Measurements from ENCODE around the gene LRRC36.

LRRC36 gene

GRCh38 chr16:67423015-67423414, 96.4 kb downstream of the LRRC36 start:
- no peak for DNase-seq

DNA sequence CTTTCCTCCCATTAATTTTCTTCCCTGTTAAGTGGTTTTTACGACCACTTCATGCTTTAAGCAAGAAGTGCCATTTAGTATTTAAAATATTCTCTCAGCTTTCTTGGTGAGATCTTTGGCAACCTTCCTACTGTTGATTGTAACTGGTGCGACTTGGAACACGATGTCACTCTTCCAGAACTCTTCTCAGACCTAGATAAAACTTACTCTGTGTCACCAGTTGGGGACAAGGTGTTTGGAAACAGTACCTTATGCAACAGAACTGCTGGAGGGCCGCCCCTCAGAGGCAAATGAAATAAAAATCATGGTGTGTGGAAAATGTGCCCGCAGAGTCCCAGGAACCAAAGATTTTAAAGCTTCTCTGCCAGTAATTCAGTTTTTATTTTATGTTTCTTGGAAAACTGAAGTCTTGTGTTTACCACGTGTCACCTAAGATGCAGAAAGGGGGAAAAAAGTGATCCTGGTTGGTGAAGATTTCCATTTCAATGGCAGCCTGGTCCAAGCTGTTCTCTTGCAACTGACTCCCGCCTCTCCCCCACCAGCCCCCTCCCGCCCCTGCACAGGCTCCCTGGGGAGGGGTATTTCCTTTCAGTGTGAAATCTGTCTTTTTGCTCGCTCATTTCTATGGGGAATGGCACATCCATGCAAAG, 97.1 kb downstream of the LRRC36 start:
- peak in 1 of 51 donors; percentile 17 for DNase-seq

DNA sequence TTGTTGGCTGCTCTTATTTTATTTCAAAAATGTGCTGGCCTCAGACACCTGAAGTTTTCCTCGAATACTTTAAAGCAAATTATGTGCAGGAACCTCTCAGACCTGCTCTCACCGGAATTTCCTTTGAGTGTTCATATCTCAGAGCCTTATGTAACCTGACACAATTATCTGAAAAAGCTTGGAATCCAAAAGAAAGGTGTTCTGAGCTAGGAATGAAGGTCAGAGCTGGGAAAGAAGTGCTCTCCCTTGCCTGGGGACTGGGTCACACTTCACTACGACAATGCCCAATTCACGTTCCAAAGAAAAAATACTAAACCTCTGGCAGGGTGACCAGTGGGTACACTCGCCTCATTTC, 97.6 kb downstream of the LRRC36 start:
- DNase-seq: no peak

DNA sequence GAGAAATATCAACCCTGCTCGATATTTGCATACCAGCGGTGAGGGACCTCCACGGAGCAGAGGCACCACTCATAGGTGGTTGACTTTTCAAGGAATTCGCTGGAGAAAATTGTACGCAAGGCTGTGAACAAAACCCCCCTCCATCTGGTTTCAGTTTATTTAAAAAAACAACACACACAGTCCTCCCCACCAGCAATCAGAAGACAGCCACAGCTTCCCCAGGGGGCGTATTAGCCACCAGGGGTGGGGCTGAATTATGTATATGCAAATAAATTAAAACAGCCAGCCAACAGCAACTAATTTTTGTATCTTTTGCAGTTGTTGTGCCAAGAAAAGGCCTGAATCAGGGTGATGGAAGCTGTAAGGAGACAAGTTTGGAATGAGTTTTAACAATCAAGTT, 98.4 kb downstream of the LRRC36 start:
- DNase-seq: no peak

DNA sequence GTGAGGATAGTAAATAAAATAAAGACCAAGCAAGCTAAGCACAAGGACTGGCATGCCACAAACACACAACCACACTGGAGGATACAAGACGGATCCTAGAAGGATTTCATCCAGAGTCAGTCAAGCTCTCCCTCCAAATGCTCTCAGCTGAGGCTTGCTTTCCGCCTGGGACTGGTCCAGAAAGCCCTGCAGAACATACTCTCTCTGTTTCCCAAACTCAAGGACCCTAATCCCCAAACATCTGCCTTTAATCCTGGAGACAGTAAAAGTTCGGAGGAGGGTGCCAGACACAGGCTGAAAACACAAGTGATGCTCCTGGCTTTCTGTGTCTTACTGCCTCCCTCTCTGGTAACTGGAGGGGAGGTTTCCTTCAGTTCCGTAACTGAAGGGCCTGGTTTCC, 99.0 kb downstream of the LRRC36 start:
- no peak for DNase-seq

DNA sequence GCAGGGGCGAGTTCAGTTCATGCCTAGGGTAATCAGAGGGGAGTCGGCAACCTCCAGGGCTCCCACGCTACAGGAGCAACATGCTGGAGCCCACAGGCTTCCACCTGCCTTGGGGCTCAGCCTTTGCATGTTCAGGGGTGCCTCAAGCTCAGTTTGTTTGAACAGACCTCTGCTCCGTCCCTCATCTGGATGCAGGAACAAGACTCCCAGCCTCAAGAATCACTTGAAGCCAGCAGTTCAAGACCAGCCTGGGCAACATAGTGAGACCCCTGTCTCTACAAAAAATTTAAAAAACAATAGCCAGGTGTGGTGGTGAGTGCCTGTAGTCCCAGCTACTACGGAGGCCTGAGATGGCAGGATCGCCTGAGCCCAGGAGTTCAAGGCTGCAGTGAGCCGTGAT, 99.4 kb downstream of the LRRC36 start:
- no peak for DNase-seq

DNA sequence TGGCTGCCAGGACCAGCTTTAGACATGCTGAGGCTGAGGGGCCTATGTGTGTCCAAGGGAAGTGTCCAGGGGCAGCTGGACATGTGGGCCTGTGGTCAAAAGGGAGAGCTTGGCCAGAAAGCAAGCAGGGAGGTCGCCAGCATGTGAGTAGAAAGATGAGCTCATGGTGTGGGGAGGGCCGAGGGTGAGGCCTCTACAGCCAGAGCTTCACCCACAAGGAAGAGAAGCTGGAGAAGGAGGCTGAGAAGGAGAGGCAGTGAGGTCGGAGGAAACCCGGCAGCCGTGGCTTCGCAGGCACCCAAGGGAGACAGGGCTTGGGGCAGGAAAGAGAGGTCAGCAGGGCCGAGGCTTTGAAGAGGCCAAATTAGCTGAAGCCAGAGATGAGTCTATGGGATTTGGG, 100.3 kb downstream of the LRRC36 start:
- no peak for DNase-seq

DNA sequence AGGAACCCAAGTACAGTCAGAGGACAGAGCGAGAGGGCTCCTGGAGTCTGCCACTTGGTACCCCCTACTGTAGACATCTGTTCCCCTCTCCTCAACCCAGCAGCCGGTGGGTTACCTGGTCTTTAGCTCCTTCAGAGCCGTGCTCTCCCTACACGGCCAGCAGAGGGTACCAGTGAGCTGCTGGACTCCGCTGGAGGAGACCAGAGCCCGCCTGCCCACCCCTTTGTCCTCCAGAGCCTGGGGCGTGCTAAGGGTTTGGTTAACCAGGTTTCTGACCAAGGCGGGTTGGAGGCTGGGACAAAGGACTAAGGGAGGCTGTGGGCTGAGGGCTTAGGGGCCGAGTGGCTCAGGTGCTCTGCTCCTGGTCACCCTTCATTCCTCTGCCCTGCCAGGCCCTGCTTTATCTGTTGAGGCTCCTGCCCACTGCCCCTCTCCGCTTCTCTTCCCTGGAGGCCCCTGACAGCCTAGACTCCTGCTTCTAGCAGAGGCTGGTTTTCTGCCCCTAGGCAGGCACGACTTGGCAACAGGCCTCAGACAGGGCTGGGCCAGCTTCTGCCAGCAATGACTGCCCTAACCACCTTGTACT, 101.6 kb downstream of the LRRC36 start:
- DNase-seq: peak in 29 of 51 donors; percentile 2 to 69 (median 28)

DNA sequence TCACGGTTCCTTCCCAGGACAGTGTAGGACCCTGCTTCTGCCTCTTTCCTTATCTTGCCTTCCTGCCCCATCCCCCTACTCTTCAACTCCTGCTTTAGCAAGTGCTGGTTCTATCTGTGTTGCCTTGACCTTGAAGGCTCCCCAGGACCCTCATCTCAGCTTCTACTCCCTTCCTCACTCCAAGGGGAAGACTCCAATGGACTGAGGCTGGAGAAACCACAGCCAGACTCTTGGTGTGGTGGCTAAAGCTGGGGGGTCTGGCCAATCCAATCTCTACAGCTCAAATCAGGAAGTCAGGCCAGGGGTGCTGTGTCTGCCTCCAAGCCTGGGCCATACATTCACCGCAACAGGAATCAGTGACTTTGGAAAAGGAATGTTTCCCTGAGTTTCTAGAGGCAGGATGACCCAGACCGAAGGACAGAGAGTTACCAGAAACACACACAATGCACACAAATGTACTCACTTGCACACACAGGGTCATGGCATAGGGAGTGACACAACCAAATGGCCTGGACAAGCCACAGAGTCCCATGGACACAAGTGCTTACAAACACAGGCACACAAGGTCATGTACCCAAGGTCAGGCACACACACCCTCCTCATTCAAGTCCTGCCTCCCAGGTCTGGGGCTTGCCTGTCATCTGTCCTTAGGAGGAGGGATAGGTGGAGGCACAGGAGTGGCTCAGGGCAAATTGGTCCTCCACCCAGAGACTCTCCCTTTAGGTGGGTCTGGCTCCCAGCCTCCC, 102.6 kb downstream of the LRRC36 start:
- no peak for DNase-seq

- DNase-seq: no peak
These were observed 103.3 kb downstream of the LRRC36 start for GRCh38 chr16:67429799-67430503.

- DNase-seq: peak in 3 of 51 donors; percentile 14 to 40 (median 16)
These were observed 103.9 kb downstream of the LRRC36 start for GRCh38 chr16:67430504-67430976.

GRCh38 chr16:67430977-67431774, 104.6 kb downstream of the LRRC36 start, which contains the start of gene HSD11B2:
TSS of gene HSD11B2 (plus strand) at chr16:67431121. CDS start at chr16:67431249, 128 bp downstream.
- peak in 31 of 51 donors; percentile 8 to 75 (median 31) for DNase-seq

DNA sequence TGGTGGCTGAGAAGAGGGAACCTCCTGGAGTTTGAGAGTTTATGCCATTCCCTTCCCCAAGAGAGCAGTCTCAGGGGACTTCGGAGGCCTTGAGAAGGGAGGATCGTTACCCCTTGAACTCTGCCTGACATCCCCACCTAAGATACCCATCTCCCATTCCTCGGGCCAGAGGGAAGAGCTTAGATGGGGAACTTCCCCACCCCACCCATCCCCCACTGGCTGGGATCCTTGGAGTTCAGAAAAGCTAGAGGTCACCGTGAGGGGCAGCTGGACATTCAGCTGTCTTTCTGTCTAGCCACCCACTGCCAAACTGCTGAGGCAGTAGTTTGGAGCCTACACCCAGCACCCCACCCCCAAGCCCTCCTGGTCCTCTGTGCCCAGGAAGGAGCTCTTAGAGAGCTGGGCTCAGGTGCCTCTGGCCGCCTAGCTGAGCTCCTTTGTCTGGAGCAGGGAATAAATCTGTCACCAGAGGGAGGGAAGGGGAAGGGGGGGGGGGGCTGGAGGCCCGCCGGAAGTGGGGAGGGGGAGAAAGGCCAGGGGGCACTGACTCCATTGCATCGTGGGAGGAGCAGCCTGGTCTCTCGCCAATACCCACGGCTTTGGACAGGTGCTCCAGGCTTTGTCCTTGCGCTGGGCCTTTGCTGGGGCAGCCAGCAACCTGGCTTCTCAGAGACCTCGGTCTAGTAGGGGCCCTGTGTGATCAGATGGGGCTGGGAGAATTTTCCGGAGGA, 105.3 kb downstream of the LRRC36 start:
- no peak for DNase-seq

GRCh38 chr16:67432506-67432890, 105.9 kb downstream of the LRRC36 start:
- no peak for DNase-seq

DNA sequence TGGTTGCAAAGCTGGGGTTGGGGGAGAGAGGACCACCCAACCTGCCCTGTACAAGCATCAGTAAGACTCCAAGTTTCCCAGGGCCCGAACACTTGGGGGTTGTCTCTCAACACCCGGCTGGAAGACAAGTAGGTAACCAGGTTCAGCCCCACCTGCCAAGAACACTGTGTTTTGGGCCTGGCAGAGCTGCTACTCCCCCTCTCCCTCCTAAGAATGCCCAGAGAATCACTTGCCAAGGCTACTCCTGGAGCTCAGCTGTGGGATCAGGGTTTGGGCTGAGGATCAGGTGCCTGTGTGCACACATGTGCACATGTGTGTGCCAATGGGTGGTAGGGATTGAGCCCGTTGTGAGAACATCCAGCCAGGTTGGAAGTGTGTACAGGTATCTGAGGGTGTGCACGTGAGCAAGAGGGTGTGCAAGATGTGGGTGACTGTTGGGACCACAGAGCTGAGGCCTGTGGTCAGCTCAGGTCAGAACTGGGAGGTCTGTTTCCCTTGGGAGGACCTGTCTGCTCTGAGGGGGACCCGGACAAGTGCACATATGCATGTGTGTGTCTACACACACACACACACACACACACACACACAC, 106.6 kb downstream of the LRRC36 start:
- no peak for DNase-seq
